Activated naive CD4-positive, alpha-beta T cell treated with anti-CD3 and anti-CD28 coated beads for 36 hours (primary cell): ENCODE results near the gene ARRB2. TPM values are rescaled to one million over a fixed set of nuclear protein-coding genes. Genes with fewer than 3 reads are reported as not detected.
A peak's percentile ranks its signal among the peaks of the same experiment; 100 is the strongest.
"Not testable (repeated sequence)": the region's sequence is repeated elsewhere in the genome, so short reads cannot be mapped to it uniquely, and the experiment has no call there.

Source experiments
- CTCF ChIA-PET: fragments of 350-600 bp; sonication (Branson Sonifier 250); formaldehyde crosslinking; loops from one replicate; lab custom pipeline; 2021; ENCODE audit warnings: antibody characterized with exemption; lab: Charles Lee
- DNase-seq: peaks from one replicate; pipeline ENCODE4 v3.0.0-alpha.2; 2020
- H3K27ac Mint-ChIP-seq: one replicate; pipeline ENCODE4 v1.8.0; 2021; ENCODE audit warnings: mild to moderate bottlenecking, mixed read lengths
- H3K27me3 Mint-ChIP-seq: one replicate; pipeline ENCODE4 v1.8.0; 2021; ENCODE audit warnings: low read depth, mixed read lengths
- H3K36me3 Mint-ChIP-seq: one replicate; pipeline ENCODE4 v1.8.0; 2021; ENCODE audit warnings: low read depth, mixed read lengths
- H3K4me1 Mint-ChIP-seq: one replicate; pipeline ENCODE4 v1.8.0; 2021; ENCODE audit warnings: low read depth, mixed read lengths
- H3K4me3 Mint-ChIP-seq: one replicate; pipeline ENCODE4 v1.8.0; 2021; ENCODE audit warnings: mild to moderate bottlenecking, moderate library complexity, mixed read lengths
- H3K9me3 Mint-ChIP-seq: one replicate; pipeline ENCODE4 v1.8.0; 2021; ENCODE audit warnings: mixed read lengths
- intact Hi-C: fragments of 100-400 bp; cut with micrococcal nuclease; formaldehyde crosslinking; loops from one replicate; pipeline ENCODE4 v1.15.1; 2023
- total RNA-seq, 2 experiments: library from RNA; stranded (reverse); gene quantifications; one replicate each; pipeline ENCODE4 v1.2.3, GENCODE V29; 2021

Gene ARRB2
- total RNA-seq, 2 experiments from 2014 or later: 169 to 174 TPM

GRCh38 chr17:4676791-4677190 lies 33.6 kb upstream of the ARRB2 start:
- H3K27ac Mint-ChIP-seq: no peak overlapping the region
- intact Hi-C loops: no loop called here
- DNase-seq: no peak
- no peak overlapping the region for H3K4me3 Mint-ChIP-seq
- no peaks in the 10 kb centered on the region for H3K27me3 Mint-ChIP-seq
- H3K4me1 Mint-ChIP-seq: no peaks in the 10 kb centered on the region
- peaks cover 18% of the 10 kb centered on the region for H3K36me3 Mint-ChIP-seq
- H3K9me3 Mint-ChIP-seq: no peaks in the 10 kb centered on the region
- CTCF ChIA-PET: no interaction called here

GRCh38 chr17:4678448-4679026 lies 31.9 kb upstream of the ARRB2 start:
- peaks cover 23% of the 10 kb centered on the region for H3K36me3 Mint-ChIP-seq
- intact Hi-C loops: no loop called here
- no peaks in the 10 kb centered on the region for H3K9me3 Mint-ChIP-seq
- peak overlapping the region; percentile 61 for H3K27ac Mint-ChIP-seq
- H3K4me1 Mint-ChIP-seq: no peaks in the 10 kb centered on the region
- CTCF ChIA-PET: interaction anchor here (0.6 to 1.0 kb wide), 3 partner anchors 34 to 1076 kb away, joined by 3 read pairs; no protein-coding TSS in a partner anchor
- H3K4me3 Mint-ChIP-seq: no peak overlapping the region
- DNase-seq: no peak
- no peaks in the 10 kb centered on the region for H3K27me3 Mint-ChIP-seq

GRCh38 chr17:4679658-4680057 lies 30.8 kb upstream of the ARRB2 start:
- Mint-ChIP-seq H3K4me1 (no peaks in the 10 kb centered on the region), H3K36me3 (peaks cover 27% of the 10 kb centered on the region), H3K27ac (no peak overlapping the region), H3K27me3 (no peaks in the 10 kb centered on the region), H3K4me3 (no peak overlapping the region), H3K9me3 (no peaks in the 10 kb centered on the region)
- DNase-seq: no peak
- CTCF ChIA-PET: no interaction called here
- intact Hi-C loops: loop anchor here (10.0 kb wide), 1 partner anchor 485 kb away; no protein-coding TSS in a partner anchor

- H3K36me3 Mint-ChIP-seq: peaks cover 36% of the 10 kb centered on the region
- H3K4me1 Mint-ChIP-seq, H3K27me3 Mint-ChIP-seq, H3K4me3 Mint-ChIP-seq, H3K27ac Mint-ChIP-seq, CTCF ChIA-PET, DNase-seq, H3K9me3 Mint-ChIP-seq: not testable (repeated sequence)
- intact Hi-C loops: loop anchor here (10.0 kb wide), 1 partner anchor 481 kb away; no protein-coding TSS in a partner anchor
These were observed 26.7 kb upstream of the ARRB2 start for GRCh38 chr17:4683739-4684138.

GRCh38 chr17:4689872-4690271 lies 20.6 kb upstream of the ARRB2 start:
- intact Hi-C loops: loop anchor here (10.0 kb wide), 1 partner anchor 475 kb away; no protein-coding TSS in a partner anchor
- Mint-ChIP-seq H3K36me3 (peaks cover 48% of the 10 kb centered on the region), H3K4me1 (peaks cover 36% of the 10 kb centered on the region)
- not testable (repeated sequence) for H3K9me3 Mint-ChIP-seq, H3K4me3 Mint-ChIP-seq, DNase-seq, H3K27me3 Mint-ChIP-seq, H3K27ac Mint-ChIP-seq
- CTCF ChIA-PET: interaction anchor here (0.6 kb wide), 1 partner anchor 180 kb away, joined by 3 read pairs; no protein-coding TSS in a partner anchor

- H3K9me3 Mint-ChIP-seq: no peaks in the 10 kb centered on the region
- CTCF ChIA-PET: no interaction called here
- H3K27me3 Mint-ChIP-seq: no peaks in the 10 kb centered on the region
- no peak overlapping the region for H3K4me3 Mint-ChIP-seq
- H3K27ac Mint-ChIP-seq: no peak overlapping the region
- H3K4me1 Mint-ChIP-seq: peaks cover 36% of the 10 kb centered on the region
- no peak for DNase-seq
- intact Hi-C loops: no loop called here
- peaks cover 45% of the 10 kb centered on the region for H3K36me3 Mint-ChIP-seq
These were observed 19.7 kb upstream of the ARRB2 start for GRCh38 chr17:4690745-4691144.

GRCh38 chr17:4691686-4692085 lies 18.7 kb upstream of the ARRB2 start:
- CTCF ChIA-PET: no interaction called here
- DNase-seq: no peak
- H3K36me3 Mint-ChIP-seq: peaks cover 46% of the 10 kb centered on the region
- H3K9me3 Mint-ChIP-seq: no peaks in the 10 kb centered on the region
- no peaks in the 10 kb centered on the region for H3K27me3 Mint-ChIP-seq
- peaks cover 46% of the 10 kb centered on the region for H3K4me1 Mint-ChIP-seq
- H3K4me3 Mint-ChIP-seq: no peak overlapping the region
- intact Hi-C loops: no loop called here
- H3K27ac Mint-ChIP-seq: no peak overlapping the region

- Mint-ChIP-seq H3K27ac (no peak overlapping the region), H3K27me3 (no peaks in the 10 kb centered on the region), H3K4me1 (peaks cover 51% of the 10 kb centered on the region), H3K4me3 (no peak overlapping the region), H3K36me3 (peaks cover 36% of the 10 kb centered on the region), H3K9me3 (no peaks in the 10 kb centered on the region)
- CTCF ChIA-PET: no interaction called here
- DNase-seq: no peak
- intact Hi-C loops: no loop called here
These were observed 17.0 kb upstream of the ARRB2 start for GRCh38 chr17:4693416-4693815.

- H3K4me1 Mint-ChIP-seq: peaks cover 44% of the 10 kb centered on the region
- CTCF ChIA-PET: no interaction called here
- peaks cover 14% of the 10 kb centered on the region for H3K36me3 Mint-ChIP-seq
- intact Hi-C loops: no loop called here
- DNase-seq: no peak
- no peaks in the 10 kb centered on the region for H3K9me3 Mint-ChIP-seq
- H3K4me3 Mint-ChIP-seq: no peak overlapping the region
- no peaks in the 10 kb centered on the region for H3K27me3 Mint-ChIP-seq
- peak overlapping the region; percentile 80 for H3K27ac Mint-ChIP-seq
These were observed 14.0 kb upstream of the ARRB2 start for GRCh38 chr17:4696437-4696805.

GRCh38 chr17:4699401-4700056 lies 10.9 kb upstream of the ARRB2 start:
- H3K9me3 Mint-ChIP-seq, H3K27me3 Mint-ChIP-seq, H3K4me3 Mint-ChIP-seq, DNase-seq, intact Hi-C loops, H3K36me3 Mint-ChIP-seq, H3K27ac Mint-ChIP-seq, CTCF ChIA-PET: not testable (repeated sequence)
- peaks cover 48% of the 10 kb centered on the region for H3K4me1 Mint-ChIP-seq

- peaks cover 16% of the 10 kb centered on the region for H3K36me3 Mint-ChIP-seq
- H3K4me1 Mint-ChIP-seq: peaks cover 57% of the 10 kb centered on the region
- CTCF ChIA-PET: no interaction called here
- no peaks in the 10 kb centered on the region for H3K27me3 Mint-ChIP-seq
- intact Hi-C loops: no loop called here
- no peaks in the 10 kb centered on the region for H3K9me3 Mint-ChIP-seq
- DNase-seq: no peak
- peak overlapping the region; percentile 32 for H3K27ac Mint-ChIP-seq
- no peak overlapping the region for H3K4me3 Mint-ChIP-seq
These were observed 9.3 kb upstream of the ARRB2 start for GRCh38 chr17:4701116-4701515.

GRCh38 chr17:4703330-4703691 lies 7.1 kb upstream of the ARRB2 start:
- peak overlapping the region; percentile 93 for H3K4me3 Mint-ChIP-seq
- no peaks in the 10 kb centered on the region for H3K9me3 Mint-ChIP-seq
- intact Hi-C loops: loop anchor here (2.0 kb wide), 1 partner anchor 137 kb away; no protein-coding TSS in a partner anchor

GRCh38 chr17:4704574-4704907 lies 5.9 kb upstream of the ARRB2 start:
- H3K27me3 Mint-ChIP-seq, H3K9me3 Mint-ChIP-seq, DNase-seq, CTCF ChIA-PET, intact Hi-C loops: not testable (repeated sequence)
- peaks cover 14% of the 10 kb centered on the region for H3K36me3 Mint-ChIP-seq
- peak overlapping the region; percentile 93 for H3K4me3 Mint-ChIP-seq
- peaks cover 55% of the 10 kb centered on the region for H3K4me1 Mint-ChIP-seq
- peak overlapping the region; percentile 96 for H3K27ac Mint-ChIP-seq

More at GRCh38 chr17:4703330-4703691, 7.1 kb upstream of the ARRB2 start:
- CTCF ChIA-PET: interaction anchor here (1.0 to 1.2 kb wide), 3 partner anchors 8 to 283 kb away, joined by 3 to 4 read pairs (median 3); no protein-coding TSS in a partner anchor
- DNase-seq: no peak
- Mint-ChIP-seq H3K36me3 (peaks cover 14% of the 10 kb centered on the region), H3K27ac (peak overlapping the region; percentile 96), H3K4me1 (peaks cover 49% of the 10 kb centered on the region), H3K27me3 (no peaks in the 10 kb centered on the region)
